BE2C (cell line): ENCODE measurements around the gene HSD17B2.

Experiments
- DNase-seq: peaks from one replicate; pipeline ENCODE4 v3.0.0-alpha.2; 2020
- H3K27me3 ChIP-seq: fragments of 250-450 bp; sonication (Bioruptor Pico); 2 replicates; pipeline ENCODE4 v1.5.1; 2020; ENCODE audit warnings: mild to moderate bottlenecking
- H3K36me3 ChIP-seq: fragments of 250-450 bp; sonication (Bioruptor Pico); 2 replicates; pipeline ENCODE4 v1.5.1; 2020; ENCODE audit warnings: mild to moderate bottlenecking
- H3K4me1 ChIP-seq: fragments of 250-450 bp; sonication (Bioruptor Pico); 2 replicates; pipeline ENCODE4 v1.5.1; 2020
- H3K4me3 ChIP-seq: 2 replicates; pipeline ENCODE4 v1.5.1; 2011; ENCODE audit warnings: low read depth, low read length
- H3K9me3 ChIP-seq: fragments of 250-450 bp; sonication (Bioruptor Pico); 2 replicates; pipeline ENCODE4 v1.5.1; 2020
- TF ChIP-seq, protein P1 (sequence below): IDR thresholded peaks from 2 replicates; pipeline ENCODE4 v1.5.1; 2012; ENCODE audit warnings: mild to moderate bottlenecking, low read depth, low read length

Gene HSD17B2

DNA sequence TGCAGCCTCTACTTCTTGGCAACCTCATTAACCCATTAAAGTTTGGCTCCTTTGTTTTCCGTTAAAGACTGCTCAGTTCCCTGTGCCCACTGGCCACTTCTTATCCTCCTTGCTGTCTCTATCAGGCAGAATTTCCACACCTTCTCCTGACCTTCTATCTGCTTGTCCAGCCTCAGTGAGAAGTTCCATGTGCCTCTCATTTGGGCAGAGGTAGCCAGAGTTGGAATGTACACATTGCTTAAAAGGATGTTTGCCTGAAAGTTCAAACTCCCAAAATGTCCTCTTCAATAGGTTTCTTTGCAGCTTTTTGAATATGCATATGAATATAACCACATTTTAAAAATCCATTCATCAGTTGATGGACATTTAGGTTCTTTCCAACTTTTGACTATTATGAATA is 47.0 kb downstream of the HSD17B2 start:
- no peaks in the 10 kb centered on the region for H3K36me3 ChIP-seq
- H3K27me3 ChIP-seq = no peaks in the 10 kb centered on the region
- DNase-seq = no peak
- H3K4me1 ChIP-seq = no peaks in the 10 kb centered on the region
- no peak overlapping the region for H3K4me3 ChIP-seq
- TF ChIP-seq, protein P1, sequence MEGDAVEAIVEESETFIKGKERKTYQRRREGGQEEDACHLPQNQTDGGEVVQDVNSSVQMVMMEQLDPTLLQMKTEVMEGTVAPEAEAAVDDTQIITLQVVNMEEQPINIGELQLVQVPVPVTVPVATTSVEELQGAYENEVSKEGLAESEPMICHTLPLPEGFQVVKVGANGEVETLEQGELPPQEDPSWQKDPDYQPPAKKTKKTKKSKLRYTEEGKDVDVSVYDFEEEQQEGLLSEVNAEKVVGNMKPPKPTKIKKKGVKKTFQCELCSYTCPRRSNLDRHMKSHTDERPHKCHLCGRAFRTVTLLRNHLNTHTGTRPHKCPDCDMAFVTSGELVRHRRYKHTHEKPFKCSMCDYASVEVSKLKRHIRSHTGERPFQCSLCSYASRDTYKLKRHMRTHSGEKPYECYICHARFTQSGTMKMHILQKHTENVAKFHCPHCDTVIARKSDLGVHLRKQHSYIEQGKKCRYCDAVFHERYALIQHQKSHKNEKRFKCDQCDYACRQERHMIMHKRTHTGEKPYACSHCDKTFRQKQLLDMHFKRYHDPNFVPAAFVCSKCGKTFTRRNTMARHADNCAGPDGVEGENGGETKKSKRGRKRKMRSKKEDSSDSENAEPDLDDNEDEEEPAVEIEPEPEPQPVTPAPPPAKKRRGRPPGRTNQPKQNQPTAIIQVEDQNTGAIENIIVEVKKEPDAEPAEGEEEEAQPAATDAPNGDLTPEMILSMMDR = no peak
- no peaks in the 10 kb centered on the region for H3K9me3 ChIP-seq

DNA sequence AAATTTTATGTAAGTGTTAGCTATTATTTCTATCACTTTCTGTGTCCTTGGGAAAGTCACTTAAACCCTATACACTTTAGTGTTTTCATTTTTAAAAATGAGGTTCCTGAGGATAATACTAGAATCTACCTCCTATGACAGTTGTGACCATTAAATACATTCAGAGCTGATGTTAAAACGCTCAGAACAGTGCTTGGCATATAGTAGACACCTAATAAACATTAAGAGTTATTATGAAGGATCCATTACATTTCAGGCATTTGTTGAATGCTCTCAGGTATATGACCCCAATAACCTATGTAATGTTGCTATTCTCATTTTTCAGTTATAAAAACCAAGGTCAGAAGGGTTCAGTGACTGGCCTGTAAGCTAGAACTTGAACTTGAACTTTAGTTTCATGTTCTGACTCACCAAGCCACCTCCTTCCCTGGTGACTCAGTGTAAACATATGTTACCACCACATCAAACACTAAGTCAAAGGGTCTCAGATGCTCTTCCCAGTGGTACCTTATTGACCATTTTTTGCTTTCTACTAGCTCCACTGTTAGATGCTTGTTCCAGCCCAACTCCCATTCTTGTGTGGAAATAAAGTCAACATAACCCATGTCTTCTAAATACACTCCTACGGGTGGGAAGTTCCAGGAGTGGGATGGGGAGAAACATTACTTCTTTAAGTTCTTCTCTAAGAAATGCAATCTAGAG is 47.6 kb downstream of the HSD17B2 start:
- Histone ChIP-seq H3K27me3 (no peaks in the 10 kb centered on the region), H3K36me3 (no peaks in the 10 kb centered on the region), H3K4me1 (no peaks in the 10 kb centered on the region), H3K9me3 (no peaks in the 10 kb centered on the region), H3K4me3 (no peak overlapping the region)
- TF ChIP-seq, protein P1 = no peak
- DNase-seq = no peak

DNA sequence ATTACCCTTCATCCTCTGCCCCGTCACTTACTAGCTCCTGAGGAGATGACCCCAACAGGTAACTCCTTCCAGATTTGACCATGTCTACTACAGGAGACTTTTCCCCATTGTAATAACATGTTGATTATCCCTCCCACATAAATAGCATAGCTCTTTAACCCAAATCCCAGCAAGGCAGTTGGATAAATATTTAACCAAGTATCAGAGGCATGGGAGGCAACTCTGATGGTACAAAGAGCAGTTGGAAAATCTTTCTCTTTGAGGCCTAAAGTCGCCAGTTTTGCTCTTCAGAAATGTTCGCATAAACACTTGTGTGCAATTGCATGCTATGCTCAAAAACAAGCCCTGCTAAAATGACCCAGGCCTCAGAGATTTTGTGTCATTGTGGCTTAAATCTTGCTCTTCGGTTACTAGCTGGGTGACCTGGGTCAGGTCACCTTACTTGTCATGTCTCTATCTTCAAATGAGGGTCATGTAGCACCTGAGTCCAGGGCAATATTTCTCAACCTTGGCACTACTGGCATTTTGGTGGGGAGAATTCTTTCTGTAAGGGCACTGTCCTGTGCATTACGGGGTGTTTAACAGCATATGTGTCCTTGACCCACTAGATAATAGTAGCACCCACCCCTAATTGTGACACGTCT is 48.8 kb downstream of the HSD17B2 start:
- Histone ChIP-seq H3K4me3 (no peak overlapping the region), H3K36me3 (no peaks in the 10 kb centered on the region), H3K9me3 (no peaks in the 10 kb centered on the region), H3K27me3 (no peaks in the 10 kb centered on the region), H3K4me1 (no peaks in the 10 kb centered on the region)
- TF ChIP-seq, protein P1 = no peak
- DNase-seq = no peak

DNA sequence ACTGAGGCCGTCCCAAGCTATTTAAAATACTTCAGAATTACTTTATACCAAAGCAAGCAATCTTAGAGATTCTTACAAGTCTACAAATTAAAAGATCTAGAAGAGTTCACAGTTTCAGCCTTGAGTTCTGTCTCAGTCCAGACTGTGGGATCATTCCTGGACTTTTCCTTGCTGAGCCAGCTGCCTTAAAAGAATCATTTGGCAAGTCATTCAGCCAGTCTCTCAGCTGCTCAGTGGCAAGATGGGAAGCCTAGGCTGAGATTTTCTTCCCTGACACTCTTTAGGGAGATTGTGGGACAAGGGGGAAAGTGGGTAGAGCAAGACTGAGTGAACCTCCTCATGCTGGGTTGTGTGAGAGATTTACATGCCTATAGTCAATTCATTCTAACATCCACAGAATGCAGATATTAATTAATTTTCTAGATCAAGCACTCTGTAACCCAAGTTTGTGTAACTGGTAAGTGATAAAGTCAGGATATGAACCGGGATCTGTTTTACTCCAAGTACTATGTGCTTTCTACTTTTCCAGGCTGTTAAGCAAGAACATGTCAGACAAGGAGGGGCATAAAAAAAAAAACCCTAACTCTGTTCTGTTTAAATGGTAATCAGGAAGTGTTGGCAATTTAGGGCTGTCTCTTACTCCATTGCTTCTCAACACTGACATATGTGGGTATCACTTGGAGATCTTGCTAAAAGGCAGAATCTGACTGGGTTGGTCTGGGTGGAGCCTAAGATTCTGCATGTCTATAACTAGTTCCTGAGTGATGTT is 50.1 kb downstream of the HSD17B2 start:
- Histone ChIP-seq H3K27me3 (no peaks in the 10 kb centered on the region), H3K4me1 (no peaks in the 10 kb centered on the region), H3K4me3 (no peak overlapping the region), H3K36me3 (no peaks in the 10 kb centered on the region), H3K9me3 (no peaks in the 10 kb centered on the region)
- no peak for DNase-seq
- TF ChIP-seq, protein P1 = no peak

DNA sequence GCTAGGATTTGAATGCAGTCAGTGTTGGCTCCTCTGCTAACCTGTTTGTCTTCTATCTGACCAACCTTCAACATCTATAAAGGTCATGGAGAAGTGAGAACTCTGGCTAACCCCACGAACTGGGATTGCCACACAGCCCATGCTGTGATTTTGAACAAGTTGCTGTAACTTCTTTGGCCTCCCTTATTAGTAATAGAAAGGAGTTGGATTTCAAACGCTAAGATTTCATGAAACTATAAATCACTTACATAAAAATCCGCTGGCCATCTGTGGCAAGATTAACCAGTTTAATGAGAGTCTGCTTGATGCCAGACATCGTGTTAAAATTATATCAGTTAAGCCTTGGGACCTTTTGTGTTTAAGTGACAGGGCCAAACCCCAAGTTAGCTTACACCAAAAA is 53.4 kb downstream of the HSD17B2 start:
- DNase-seq = no peak
- Histone ChIP-seq H3K27me3 (no peaks in the 10 kb centered on the region), H3K9me3 (no peaks in the 10 kb centered on the region), H3K4me3 (no peak overlapping the region), H3K4me1 (no peaks in the 10 kb centered on the region), H3K36me3 (no peaks in the 10 kb centered on the region)
- TF ChIP-seq, protein P1 = no peak
